Mucosa of descending colon (tissue), 3 donors: ENCODE results near the gene ATP5F1D. TPM values are rescaled to one million over a fixed set of nuclear protein-coding genes. Genes with fewer than 3 reads are reported as not detected.
"Not testable (repeated sequence)": the region's sequence is repeated elsewhere in the genome, so short reads cannot be mapped to it uniquely, and the experiment has no call there.

ENCODE experiments used
- ATAC-seq: fragments of 200-7000 bp; cut with Tn5 transposase; one replicate; pipeline ENCODE4 v1.9.1; 2020; ENCODE audit warnings: mild to moderate bottlenecking, moderate library complexity
- DNase-seq, 3 donors: peaks; one replicate each; pipeline ENCODE4 v3.0.0-alpha.2; 2020
- H3K36me3 ChIP-seq: fragments of 200-600 bp; one replicate; pipeline ENCODE4 v1.8.0; 2021; ENCODE audit warnings: low read depth, mild to moderate bottlenecking
- H3K4me1 ChIP-seq: fragments of 200-600 bp; one replicate; pipeline ENCODE4 v1.8.0; 2021; ENCODE audit warnings: low read depth, mild to moderate bottlenecking
- H3K4me3 ChIP-seq: fragments of 200-600 bp; one replicate; pipeline ENCODE4 v1.8.0; 2021; ENCODE audit warnings: mild to moderate bottlenecking
- H3K9me3 ChIP-seq: fragments of 200-600 bp; one replicate; pipeline ENCODE4 v1.8.0; 2021; ENCODE audit warnings: mild to moderate bottlenecking
- CTCF ChIP-seq: fragments of 200-600 bp; IDR thresholded peaks from one replicate; pipeline ENCODE4 v1.8.0; 2022; ENCODE audit warnings: antibody characterized with exemption, mild to moderate bottlenecking
- intact Hi-C, 2 donors: fragments of 100-400 bp; cut with DNase I in 1 of 2; cut with micrococcal nuclease in 1 of 2; formaldehyde crosslinking; loops; one replicate each; pipeline versions ENCODE4 v1.11.0 to v1.11.1; 2022; cut with DNase I, micrococcal nuclease
- total RNA-seq, 3 donors: library from RNA; stranded (reverse); fragmentation: NEBNext Ultra II Directional in 2 of 3; extraction: Animal tissue kit (Norgen Biotek cat#: 25700) in 2 of 3; gene quantifications; one replicate each; pipeline versions ENCODE4 v1.2.1 to v1.2.4, GENCODE V29; 2021 to 2023
- donor health status: DM: no; HTN: no; CAD: no; lungs with moderate emphysema.
- donor health status: DM: no; HTN: no; CAD: no.
- donor health status: DM: no; HTN: yes; CAD: no.

ATP5F1D gene
- total RNA-seq, 3 donors from 2014 or later = 302 to 391 (median 378) TPM

- no peaks in the 10 kb centered on the region for H3K9me3 ChIP-seq
- no peaks in the 10 kb centered on the region for H3K36me3 ChIP-seq
- intact Hi-C loops = loop anchor here in 1 of 2 donors (2.0 kb wide), 1 partner anchor 23 kb away; no protein-coding TSS in a partner anchor
- peak; percentile 90 for TF ChIP-seq CTCF
- peaks cover 60% of the 10 kb centered on the region for H3K4me1 ChIP-seq
- ATAC-seq (peak; percentile 52), DNase-seq (peak; percentile 90 to 91 (median 91))
- no peak overlapping the region for H3K4me3 ChIP-seq
These were observed 2.5 kb downstream of the ATP5F1D start for GRCh38 chr19:1243768-1244692.

- ATAC-seq = peak; percentile 32
These were observed 3.3 kb downstream of the ATP5F1D start for GRCh38 chr19:1244693-1245451.

GRCh38 chr19:1245494-1246264 lies 4.1 kb downstream of the ATP5F1D start:
- no peak for TF ChIP-seq CTCF
- intact Hi-C loops = no loop called here
- peak; percentile 76 to 92 (median 83) for DNase-seq
- ATAC-seq = peak; percentile 6
- H3K4me3 ChIP-seq = no peak overlapping the region
- no peaks in the 10 kb centered on the region for H3K9me3 ChIP-seq
- H3K4me1 ChIP-seq = peaks cover 56% of the 10 kb centered on the region
- no peaks in the 10 kb centered on the region for H3K36me3 ChIP-seq

More at GRCh38 chr19:1244693-1245451, 3.3 kb downstream of the ATP5F1D start:
- intact Hi-C loops = no loop called here
- H3K4me1 ChIP-seq = peaks cover 60% of the 10 kb centered on the region
- DNase-seq = peak; percentile 76 to 89 (median 88)
- no peaks in the 10 kb centered on the region for H3K36me3 ChIP-seq
- no peaks in the 10 kb centered on the region for H3K9me3 ChIP-seq
- H3K4me3 ChIP-seq = no peak overlapping the region
- TF ChIP-seq CTCF = no peak

GRCh38 chr19:1246265-1247087 lies 4.9 kb downstream of the ATP5F1D start:
- DNase-seq = peak in 2 of 3 donors; percentile 57 to 60
- H3K4me3 ChIP-seq, H3K9me3 ChIP-seq, intact Hi-C loops, ATAC-seq, H3K36me3 ChIP-seq: not testable (repeated sequence)
- peaks cover 49% of the 10 kb centered on the region for H3K4me1 ChIP-seq

GRCh38 chr19:1247748-1248138 lies 6.2 kb downstream of the ATP5F1D start:
- intact Hi-C loops = no loop called here
- Histone ChIP-seq H3K4me3 (peak overlapping the region; percentile 51), H3K9me3 (no peaks in the 10 kb centered on the region), H3K4me1 (peaks cover 62% of the 10 kb centered on the region), H3K36me3 (no peaks in the 10 kb centered on the region)
- DNase-seq (no peak), ATAC-seq (no peak)
- no peak for TF ChIP-seq CTCF
